ENCODE data around the gene EFHC1.

GRCh38 chr6:52522151-52522626, 102.0 kb downstream of the EFHC1 start:
- TF ChIP-seq CTCF (IDR thresholded peaks at IDR 0.05; ENCODE audit: insufficient read depth, low read depth, low read length) (no peak), EZH2 (IDR thresholded peaks at IDR 0.05; ENCODE audit: insufficient read depth, low read length) (no peak)

All from astrocyte (in vitro differentiated cells and primary cell).